Ovary (tissue), 9 donors: Measurements from ENCODE around the gene CORO6. TPM values are rescaled to one million over a fixed set of nuclear protein-coding genes. Genes with fewer than 3 reads are reported as not detected.

ENCODE experiments used
- DNase-seq, 5 donors: peaks; one replicate each; pipeline ENCODE4 v3.0.0-alpha.2; 2019 to 2020
- H3K27ac ChIP-seq, 2 donors: fragments of 200-600 bp; one replicate each; pipeline versions ENCODE4 v1.5.1 to v1.8.0; 2019 to 2022
- H3K27me3 ChIP-seq: fragments of 200-600 bp; one replicate; pipeline ENCODE4 v1.8.0; 2022
- H3K36me3 ChIP-seq: fragments of 200-600 bp; sonication (generic); one replicate; pipeline ENCODE4 v1.5.1; 2019
- H3K4me1 ChIP-seq: one replicate; pipeline ENCODE4 v1.8.1; 2013; ENCODE audit warnings: mild to moderate bottlenecking, moderate library complexity; ENCODE audit not compliant: insufficient read depth
- H3K4me3 ChIP-seq: fragments of 200-600 bp; sonication (generic); one replicate; pipeline ENCODE4 v1.5.1; 2017
- H3K9me3 ChIP-seq, 2 donors: fragments of 200-600 bp in 1 of 2; sonication (generic) in 1 of 2; one replicate each; pipeline versions ENCODE4 v1.5.1 to v1.8.1; 2013 to 2019; ENCODE audit warnings: mild to moderate bottlenecking in 1 of 2, moderate library complexity in 1 of 2
- CTCF ChIP-seq, 3 donors: fragments of 450-650 bp in 2 of 3; fragments of 200-600 bp in 1 of 3; IDR thresholded peaks; one replicate each; pipeline versions ENCODE4 v1.5.1 to v1.8.0; 2016 to 2022; ENCODE audit warnings: antibody characterized with exemption in 3 of 3, mild to moderate bottlenecking in 1 of 3
- EP300 ChIP-seq: sonication (generic); formaldehyde crosslinking; IDR thresholded peaks from one replicate; pipeline ENCODE4 v1.6.1; 2017; ENCODE audit warnings: antibody characterized with exemption
- POLR2A ChIP-seq: fragments of 450-650 bp; IDR thresholded peaks from one replicate; pipeline ENCODE4 v1.6.1; 2017; ENCODE audit warnings: antibody characterized with exemption, mild to moderate bottlenecking, moderate library complexity
- WGBS, 3 donors: extraction: QIAGEN DNeasy Blood & Tissue Kit in 1 of 3; methylation state at CpG; one replicate each; pipeline versions ENCODE4 v1.1.5 to v1.1.7; 2013 to 2017; 5-methylcytosine and 5-hydroxymethylcytosine counted together
- intact Hi-C, 4 donors: fragments of 100-400 bp; cut with DNase I; formaldehyde crosslinking; loops; one replicate each; pipeline versions ENCODE4 v1.11.0 to v1.15.1; 2022 to 2023
- polyA plus RNA-seq, 2 donors: library from polyadenylated mRNA; stranded (reverse); fragments of 200-250 nt in 1 of 2; fragments of 350-450 nt in 1 of 2; fragmentation: Illumina TruSeq in 1 of 2; extraction: RNeasy Lipid Tissue Mini Kit (QIAGEN cat#74804) in 1 of 2; gene quantifications; one replicate each; pipeline ENCODE4 v1.2.3, GENCODE V29; 2013 to 2014
- total RNA-seq, 7 donors: library from RNA; depleted of rRNA in 2 of 7; stranded (reverse); fragments of >200 nt in 2 of 7; fragmentation: NEBNext Ultra II Directional in 3 of 7; extraction: Animal tissue kit (Norgen Biotek cat#: 25700) in 3 of 7; gene quantifications; one replicate each; pipeline versions ENCODE4 v1.1.0 to v1.2.4, GENCODE V29; 2016 to 2023
- donor health status: DM: no; HTN: no; CAD: no; lungs with moderate emphysema.
- donor health status: DM: no; HTN: no; CAD: no.
- donor health status: Bipolar disorder and iron deficiency.
- donor health status: DM: yes; HTN: yes; CAD: no.
- donor health status: DM: no; HTN: no; CAD: no.
- donor health status: DM: yes; HTN: yes; CAD: no.

Gene CORO6
- total and polyA plus RNA-seq, 9 donors = 1.2 to 9.0 (median 3.5) TPM

- peak in 2 of 5 donors; percentile 68 to 72 for DNase-seq
- Histone ChIP-seq H3K4me3 (peak overlapping the region; percentile 29), H3K27me3 (no peaks in the 10 kb centered on the region), H3K36me3 (no peaks in the 10 kb centered on the region), H3K27ac (no peak overlapping the region), H3K9me3 (no peaks in the 10 kb centered on the region), H3K4me1 (peaks cover 17% of the 10 kb centered on the region)
- WGBS, 3 donors = 3 to 11% (median 6%) methylated on average over 51 to 68 of the region's 68 CpGs
- intact Hi-C loops = no loop called here
- TF ChIP-seq CTCF (IDR thresholded peaks at IDR 0.05) (peak in 1 of 3 donors; percentile 28), POLR2A (no peak), EP300 (no peak)
Observed at GRCh38 chr17:29617481-29618271, 5.0 kb downstream of the CORO6 start.

DNA sequence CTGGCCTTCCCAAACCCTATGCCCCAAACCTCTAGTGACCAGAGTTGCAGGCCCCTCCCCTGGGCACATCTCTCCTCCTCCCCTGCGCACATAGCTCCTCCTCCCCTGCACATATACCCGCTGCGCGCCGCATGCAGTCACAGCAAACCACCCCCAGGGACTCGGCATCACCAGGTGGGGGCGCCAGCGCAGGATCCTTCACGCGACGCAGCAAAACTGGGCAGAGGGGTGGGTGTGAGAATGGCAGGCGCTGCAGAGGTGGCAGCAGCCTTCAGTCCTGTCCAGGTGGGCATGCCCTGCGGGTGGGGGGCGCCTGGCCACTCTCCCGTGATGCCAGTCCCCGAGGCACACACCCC is 5.6 kb downstream of the CORO6 start:
- TF ChIP-seq CTCF (IDR thresholded peaks at IDR 0.05) (peak in 1 of 3 donors; percentile 25), POLR2A (no peak), EP300 (no peak)
- intact Hi-C loops = no loop called here
- Histone ChIP-seq H3K36me3 (no peaks in the 10 kb centered on the region), H3K9me3 (no peaks in the 10 kb centered on the region), H3K4me3 (peak overlapping the region; percentile 29), H3K27me3 (no peaks in the 10 kb centered on the region), H3K27ac (no peak overlapping the region), H3K4me1 (peaks cover 17% of the 10 kb centered on the region)
- 1 to 9% (median 3%) methylated on average over 16 of the region's 16 CpGs for WGBS, 3 donors
- DNase-seq = peak in 3 of 5 donors; percentile 51 to 71 (median 66)

GRCh38 chr17:29616300-29617048 is 6.2 kb downstream of the CORO6 start:
- Histone ChIP-seq H3K9me3 (no peaks in the 10 kb centered on the region), H3K4me3 (peak overlapping the region; percentile 40), H3K27me3 (no peaks in the 10 kb centered on the region), H3K27ac (no peak overlapping the region), H3K4me1 (peaks cover 17% of the 10 kb centered on the region), H3K36me3 (no peaks in the 10 kb centered on the region)
- 27 to 32% (median 28%) methylated on average over 32 of the region's 32 CpGs for WGBS, 3 donors
- DNase-seq = peak in 1 of 5 donors; percentile 38
- intact Hi-C loops = no loop called here
- no peak for TF ChIP-seq EP300
- no peak for TF ChIP-seq CTCF (IDR thresholded peaks at IDR 0.05)
- TF ChIP-seq POLR2A = no peak

- Histone ChIP-seq H3K27ac (no peak overlapping the region), H3K4me3 (peak overlapping the region; percentile 40), H3K9me3 (no peaks in the 10 kb centered on the region), H3K4me1 (peaks cover 17% of the 10 kb centered on the region), H3K36me3 (no peaks in the 10 kb centered on the region), H3K27me3 (no peaks in the 10 kb centered on the region)
- peak; percentile 75 to 90 (median 85) for DNase-seq
- intact Hi-C loops = no loop called here
- 2 to 3% (median 2%) methylated on average over 32 to 74 of the region's 74 CpGs for WGBS, 3 donors
- TF ChIP-seq POLR2A = no peak
- no peak for TF ChIP-seq CTCF (IDR thresholded peaks at IDR 0.05)
- no peak for TF ChIP-seq EP300
Observed at GRCh38 chr17:29615492-29616299, 7.0 kb downstream of the CORO6 start.
